ENCODE data around the gene SLIT1. TPM values are rescaled to one million over a fixed set of nuclear protein-coding genes. Genes with fewer than 3 reads are reported as not detected.

Gene SLIT1
- total and polyA plus RNA-seq, 3 donors from 2014 or later: 1.9 to 4.6 (median 2.5) TPM

GRCh38 chr10:97134110-97134509 is 51.6 kb downstream of the SLIT1 start:
- TF ChIP-seq POLR2A (IDR thresholded peaks at IDR 0.05) (no peak), CTCF (IDR thresholded peaks at IDR 0.05) (no peak)
- intact Hi-C loops (cut with DNase I; ENCODE audit: low total_unique reads): no loop called here
- Histone ChIP-seq H3K27ac (no peak overlapping the region), H3K4me3 (no peak overlapping the region), H3K4me1 (no peaks in the 10 kb centered on the region), H3K36me3 (ENCODE audit: low read depth, missing control alignments) (no peaks in the 10 kb centered on the region), H3K27me3 (no peaks in the 10 kb centered on the region), H3K9me3 (no peaks in the 10 kb centered on the region)
- WGBS, 2 donors: 87 to 89% methylated on average over 9 to 10 of the region's 11 CpGs
- DNase-seq: no peak

GRCh38 chr10:97132273-97132672 is 53.5 kb downstream of the SLIT1 start:
- 93 to 94% methylated on average over 2 of the region's 2 CpGs for WGBS, 2 donors

GRCh38 chr10:97131666-97132065 is 54.1 kb downstream of the SLIT1 start:
- intact Hi-C loops (cut with DNase I; ENCODE audit: low total_unique reads): no loop called here
- 65 to 76% methylated on average over 9 of the region's 9 CpGs for WGBS, 2 donors

More at GRCh38 chr10:97132273-97132672, 53.5 kb downstream of the SLIT1 start:
- no peaks in the 10 kb centered on the region for H3K4me1 ChIP-seq
- DNase-seq: no peak
- H3K9me3 ChIP-seq: no peaks in the 10 kb centered on the region
- no peak overlapping the region for H3K4me3 ChIP-seq
- no peak overlapping the region for H3K27ac ChIP-seq
- intact Hi-C loops (cut with DNase I; ENCODE audit: low total_unique reads): no loop called here
- H3K27me3 ChIP-seq: no peaks in the 10 kb centered on the region
- no peaks in the 10 kb centered on the region for H3K36me3 ChIP-seq (ENCODE audit: low read depth, missing control alignments)
- no peak for TF ChIP-seq CTCF (IDR thresholded peaks at IDR 0.05)
- TF ChIP-seq POLR2A (IDR thresholded peaks at IDR 0.05): no peak

GRCh38 chr10:97131181-97131628 is 54.6 kb downstream of the SLIT1 start:
- Histone ChIP-seq H3K27me3 (no peaks in the 10 kb centered on the region), H3K27ac (no peak overlapping the region), H3K36me3 (ENCODE audit: low read depth, missing control alignments) (no peaks in the 10 kb centered on the region), H3K4me3 (no peak overlapping the region), H3K9me3 (no peaks in the 10 kb centered on the region), H3K4me1 (no peaks in the 10 kb centered on the region)
- no peak for DNase-seq
- 81 to 83% methylated on average over 8 of the region's 8 CpGs for WGBS, 2 donors
- TF ChIP-seq POLR2A (IDR thresholded peaks at IDR 0.05) (no peak), CTCF (IDR thresholded peaks at IDR 0.05) (no peak)
- intact Hi-C loops (cut with DNase I; ENCODE audit: low total_unique reads): no loop called here

More at GRCh38 chr10:97131666-97132065, 54.1 kb downstream of the SLIT1 start:
- no peak overlapping the region for H3K27ac ChIP-seq
- H3K4me1 ChIP-seq: no peaks in the 10 kb centered on the region
- no peaks in the 10 kb centered on the region for H3K27me3 ChIP-seq
- DNase-seq: no peak
- no peak for TF ChIP-seq CTCF (IDR thresholded peaks at IDR 0.05)
- TF ChIP-seq POLR2A (IDR thresholded peaks at IDR 0.05): no peak
- no peaks in the 10 kb centered on the region for H3K9me3 ChIP-seq
- no peaks in the 10 kb centered on the region for H3K36me3 ChIP-seq (ENCODE audit: low read depth, missing control alignments)
- H3K4me3 ChIP-seq: no peak overlapping the region

GRCh38 chr10:97129666-97130065 is 56.1 kb downstream of the SLIT1 start:
- Histone ChIP-seq H3K27ac (no peak overlapping the region), H3K4me1 (no peaks in the 10 kb centered on the region), H3K27me3 (no peaks in the 10 kb centered on the region), H3K36me3 (ENCODE audit: low read depth, missing control alignments) (no peaks in the 10 kb centered on the region), H3K4me3 (no peak overlapping the region), H3K9me3 (no peaks in the 10 kb centered on the region)
- WGBS, 2 donors: 75 to 80% methylated on average over 10 to 11 of the region's 11 CpGs
- intact Hi-C loops (cut with DNase I; ENCODE audit: low total_unique reads): no loop called here
- DNase-seq: no peak
- TF ChIP-seq POLR2A (IDR thresholded peaks at IDR 0.05) (no peak), CTCF (IDR thresholded peaks at IDR 0.05) (no peak)

Data from testis (tissue), 3 donors.